HepG2 (cell line): Measurements from ENCODE around the gene ZNF544. TPM values are rescaled to one million over a fixed set of nuclear protein-coding genes. Genes with fewer than 3 reads are reported as not detected.

Experiments used
- ATAC-seq: fragments of 200-7000 bp; cut with Tn5 transposase; 3 replicates; pipeline ENCODE4 v1.9.1; 2020; ENCODE audit warnings: mild to moderate bottlenecking, moderate library complexity
- BruUV-seq: library from RNA; stranded (reverse); fragments of 400-500 nt; replicated peaks from 2 replicates; lab custom pipeline; 2021; lab: Mats Ljungman, UMichigan
- CTCF ChIA-PET: fragments of 300-600 bp; formaldehyde crosslinking; extraction: SDS; loops from one replicate; lab custom pipeline; 2021; ENCODE audit warnings: low total read pairs, inconsistent platforms, low intra/inter-chr PET ratio; lab: Yijun Ruan, JAX
- POLR2A ChIA-PET: fragments of 350-600 bp; sonication (Branson Sonifier 250); formaldehyde crosslinking; loops from one replicate; lab custom pipeline; 2020; ENCODE audit warnings: antibody characterized with exemption, inconsistent platforms; lab: Yijun Ruan, JAX
- DNase-seq: peaks from one replicate; pipeline ENCODE4 v3.0.0-alpha.2; 2015; ENCODE audit warnings: low spot score
- FAIRE-seq: peaks from 3 replicates; lab custom pipeline; 2011; peaks lifted over from hg19 to GRCh38; lab: Jason Lieb, UNC
- H2AFZ ChIP-seq: one replicate; pipeline ENCODE4 v1.6.1; 2011; ENCODE audit warnings: low read length, inconsistent platforms
- H3K27ac ChIP-seq: fragments of 300-600 bp; 3 replicates; pipeline ENCODE4 v1.8.0; 2011; ENCODE audit warnings: mixed run types, mild to moderate bottlenecking, mixed read lengths, low read length, inconsistent platforms; ENCODE audit not compliant: insufficient read depth; ENCODE audit errors: extremely low read length
- H3K27me3 ChIP-seq, 2 experiments: fragments of 200-600 bp in 1 of 2; 2 replicates in 1 of 2; 3 replicates in 1 of 2; pipeline versions ENCODE4 v1.6.0 to v1.8.0; 2011; ENCODE audit warnings: low read length in 2 of 2, mild to moderate bottlenecking in 2 of 2, moderate library complexity in 2 of 2, inconsistent platforms in 1 of 2; ENCODE audit not compliant: insufficient read depth in 2 of 2, control insufficient read depth in 1 of 2
- H3K36me3 ChIP-seq, 2 experiments: fragments of 200-600 bp in 1 of 2; replicated peaks in 1 of 2; 2 replicates in 1 of 2; 3 replicates in 1 of 2; pipeline versions ENCODE4 v1.5.1 to v1.8.0; 2011; ENCODE audit warnings: low read length in 2 of 2, inconsistent platforms in 1 of 2; ENCODE audit not compliant: insufficient read depth in 2 of 2, control insufficient read depth in 1 of 2
- H3K4me1 ChIP-seq: 2 replicates; pipeline ENCODE4 v1.5.1; 2012; ENCODE audit warnings: low read length, inconsistent platforms; ENCODE audit not compliant: insufficient read depth
- H3K4me2 ChIP-seq: 2 replicates; pipeline ENCODE4 v1.6.0; 2011; ENCODE audit warnings: low read depth, low read length, inconsistent platforms
- H3K4me3 ChIP-seq, 3 experiments: fragments of 200-600 bp in 1 of 3; sonication (generic), shearing (Covaris generic) in 1 of 3; replicated peaks in 1 of 3; 2 replicates each; pipeline ENCODE4 v1.5.1; 2011 to 2016; ENCODE audit warnings: low read length in 3 of 3, inconsistent platforms in 2 of 3, low read depth in 2 of 3, mild to moderate bottlenecking in 2 of 3, control low read depth in 1 of 3, mixed read lengths in 1 of 3; ENCODE audit not compliant: insufficient read depth in 1 of 3
- H3K79me2 ChIP-seq: one replicate; pipeline ENCODE4 v1.6.1; 2011; ENCODE audit warnings: low read length, inconsistent platforms; ENCODE audit not compliant: insufficient read depth
- H3K9ac ChIP-seq: 2 replicates; pipeline ENCODE4 v1.6.0; 2011; ENCODE audit warnings: mild to moderate bottlenecking, low read depth, low read length, inconsistent platforms; ENCODE audit not compliant: insufficient read depth
- H3K9me3 ChIP-seq: 2 replicates; pipeline ENCODE4 v1.5.1; 2012; ENCODE audit warnings: mild to moderate bottlenecking, low read length
- H4K20me1 ChIP-seq: 2 replicates; pipeline ENCODE4 v1.6.0; 2011; ENCODE audit warnings: inconsistent platforms, mild to moderate bottlenecking, low read length, moderate library complexity; ENCODE audit not compliant: insufficient read depth
- ARNTL ChIP-seq: sonication (generic); formaldehyde crosslinking; IDR thresholded peaks from 2 replicates; pipeline ENCODE4 v1.4.0; 2020; ENCODE audit warnings: mild to moderate bottlenecking, missing genetic modification reagents
- ELF1 ChIP-seq: sonication (generic); formaldehyde crosslinking; IDR thresholded peaks from 2 replicates; pipeline ENCODE4 v1.4.0; 2020; ENCODE audit warnings: missing genetic modification reagents
- HMGXB3 ChIP-seq: sonication (generic); formaldehyde crosslinking; IDR thresholded peaks from 2 replicates; pipeline ENCODE4 v1.4.0; 2020; ENCODE audit warnings: missing genetic modification reagents, borderline replicate concordance
- ISL2 ChIP-seq: sonication (generic); formaldehyde crosslinking; IDR thresholded peaks from 2 replicates; pipeline ENCODE4 v1.5.0; 2020; ENCODE audit warnings: missing genetic modification reagents
- KLF11 ChIP-seq: IDR thresholded peaks from 2 replicates; pipeline ENCODE4 v1.6.1; 2016; ENCODE audit warnings: missing compliant biosample characterization
- U2AF1 ChIP-seq: fragments of 200-400 bp; formaldehyde crosslinking; optimal IDR thresholded peaks from 2 replicates; pipeline ENCODE3; 2017; ENCODE audit warnings: mild to moderate bottlenecking, low read depth, low read length
- YEATS2 ChIP-seq: sonication (generic); formaldehyde crosslinking; IDR thresholded peaks from 2 replicates; pipeline ENCODE4 v1.4.0; 2020; ENCODE audit warnings: missing genetic modification reagents, borderline replicate concordance
- ZBTB43 ChIP-seq: sonication (generic); formaldehyde crosslinking; conservative IDR thresholded peaks from 2 replicates; pipeline ENCODE4 v1.4.0; 2020; ENCODE audit warnings: missing genetic modification reagents
- ZNF350 ChIP-seq: sonication (generic); formaldehyde crosslinking; IDR thresholded peaks from 2 replicates; pipeline ENCODE4 v1.4.0; 2020; ENCODE audit warnings: mild to moderate bottlenecking, low read depth, missing genetic modification reagents, borderline replicate concordance
- ZNF547 ChIP-seq: sonication (generic); formaldehyde crosslinking; IDR thresholded peaks from 2 replicates; pipeline ENCODE4 v1.5.1; 2020; ENCODE audit warnings: mild to moderate bottlenecking, missing genetic modification reagents
- ZNF737 ChIP-seq: sonication (generic); formaldehyde crosslinking; IDR thresholded peaks from 2 replicates; pipeline ENCODE4 v1.5.0; 2020; ENCODE audit warnings: missing genetic modification reagents, mild to moderate bottlenecking, borderline replicate concordance
- WGBS: methylation state at CpG from one replicate; pipeline ENCODE4 v1.1.6; 2017; ENCODE audit warnings: low lambda C conversion rate; 5-methylcytosine and 5-hydroxymethylcytosine counted together
- in situ Hi-C: cut with HindIII; loops from 2 replicates; pipeline ENCODE4 v1.10.0; 2017; ENCODE audit warnings: low pct_unique_long_range_greater_than_20kb; ENCODE audit not compliant: extremely low pct_ligation_motif_present
- intact Hi-C: fragments of 100-400 bp; cut with micrococcal nuclease; formaldehyde crosslinking; loops from one replicate; pipeline ENCODE4 v1.10.0; 2022; ENCODE audit not compliant: unreplicated experiment
- polyA plus RNA-seq, 8 experiments: library from polyadenylated mRNA; depleted of rRNA in 3 of 8; stranded (reverse) in 7 of 8; unstranded in 1 of 8; fragments of >200 nt; fragmentation: Illumina TruSeq in 4 of 8; extraction: Trizol in 4 of 8; gene quantifications; 2 replicates each; pipeline versions ENCODE4 v1.2.1 to v1.2.3, GENCODE V29; 2011 to 2016; ENCODE audit warnings: low read depth in 4 of 8, missing spikeins in 1 of 8, mixed read lengths in 1 of 8; ENCODE audit not compliant: insufficient read depth in 1 of 8
- total RNA-seq, 5 experiments: library from RNA; depleted of rRNA; stranded (reverse); fragments of >200 nt; fragmentation: Illumina TruSeq; extraction: Trizol; gene quantifications; 2 replicates each; pipeline ENCODE4 v1.2.3, GENCODE V29; 2016; ENCODE audit warnings: low read depth in 1 of 5

The ZNF544 gene
- total and polyA plus RNA-seq, 2 of the 13 experiments (the other 11 are each of a cell fraction or from before 2014, with no cell fraction given): 13.1 to 17.0 TPM

- no peak for TF ChIP-seq HMGXB3 (CRISPR knock-in tag)
- TF ChIP-seq, all 625 proteins: peak for 0
Observed at GRCh38 chr19:58274771-58275201, 46.1 kb downstream of the ZNF544 start (continued).

GRCh38 chr19:58275564-58275963 is 46.9 kb downstream of the ZNF544 start:
- Histone ChIP-seq H3K36me3 (peaks cover 0 to 12% of the 10 kb centered on the region in 2 experiments; a peak in 3 of 5 replicates), H2AFZ (no peak overlapping the region), H3K27me3 (no peaks in the 10 kb centered on the region; a peak in 1 of 5 replicates), H3K27ac (no peak overlapping the region), H3K4me3 (no peak overlapping the region), H4K20me1 (no peaks in the 10 kb centered on the region), H3K9me3 (peaks cover 21% of the 10 kb centered on the region), H3K79me2 (peaks cover 20% of the 10 kb centered on the region), H3K4me2 (no peak overlapping the region), H3K9ac (no peak overlapping the region), H3K4me1 (peaks cover 24% of the 10 kb centered on the region)
- BruUV-seq: no TSS peak
- no peak for TF ChIP-seq ZNF737 (CRISPR knock-in tag)
- no peak for TF ChIP-seq ZBTB43 (CRISPR knock-in tag)
- TF ChIP-seq ELF1 (CRISPR knock-in tag): no peak
- no peak for TF ChIP-seq ARNTL (CRISPR knock-in tag)
- no peak for TF ChIP-seq YEATS2 (CRISPR knock-in tag)
- no peak for TF ChIP-seq KLF11 (CRISPR knock-in tag)
- TF ChIP-seq ZNF350 (CRISPR knock-in tag): no peak
- no peak for TF ChIP-seq U2AF1
- TF ChIP-seq ISL2 (CRISPR knock-in tag): no peak
- no peak for TF ChIP-seq ZNF547
- ATAC-seq (no peak), DNase-seq (no peak), FAIRE-seq (no peak)
- intact Hi-C loops: no loop called here
- over 99% methylated on average over 3 of the region's 3 CpGs for WGBS
- in situ Hi-C loops: no loop called here
- ChIA-PET POLR2A (no interaction called here), CTCF (no interaction called here)
